AG08396 (cell line): Measurements from ENCODE around the gene HMOX2.

ENCODE experiments used
- DNase-seq: peaks from one replicate; pipeline ENCODE4 v3.0.0; 2012; ENCODE audit warnings: low spot score, mixed read lengths

Gene HMOX2

GRCh38 chr16:4505356-4506147 lies 29.4 kb downstream of the HMOX2 start:
- DNase-seq = no peak

- peak; percentile 76 for DNase-seq
Measured at GRCh38 chr16:4506450-4506849, 30.3 kb downstream of the HMOX2 start.

GRCh38 chr16:4507588-4508345 lies 31.6 kb downstream of the HMOX2 start:
- no peak for DNase-seq

GRCh38 chr16:4508806-4509205 lies 32.6 kb downstream of the HMOX2 start:
- DNase-seq = no peak

DNA sequence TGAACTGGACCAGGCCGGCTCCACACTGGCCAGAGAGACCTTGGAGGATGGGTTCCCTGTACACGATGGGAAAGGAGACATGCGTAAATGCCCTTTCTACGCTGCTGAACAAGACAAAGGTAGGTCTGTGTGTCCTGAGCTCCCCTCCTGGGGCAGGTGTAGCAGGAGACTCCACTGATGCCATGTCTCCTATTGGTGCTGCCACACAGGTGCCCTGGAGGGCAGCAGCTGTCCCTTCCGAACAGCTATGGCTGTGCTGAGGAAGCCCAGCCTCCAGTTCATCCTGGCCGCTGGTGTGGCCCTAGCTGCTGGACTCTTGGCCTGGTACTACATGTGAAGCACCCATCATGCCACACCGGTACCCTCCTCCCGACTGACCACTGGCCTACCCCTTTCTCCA lies 33.2 kb downstream of the HMOX2 start:
- no peak for DNase-seq

GRCh38 chr16:4510131-4510530 lies 33.9 kb downstream of the HMOX2 start:
- DNase-seq = no peak

DNA sequence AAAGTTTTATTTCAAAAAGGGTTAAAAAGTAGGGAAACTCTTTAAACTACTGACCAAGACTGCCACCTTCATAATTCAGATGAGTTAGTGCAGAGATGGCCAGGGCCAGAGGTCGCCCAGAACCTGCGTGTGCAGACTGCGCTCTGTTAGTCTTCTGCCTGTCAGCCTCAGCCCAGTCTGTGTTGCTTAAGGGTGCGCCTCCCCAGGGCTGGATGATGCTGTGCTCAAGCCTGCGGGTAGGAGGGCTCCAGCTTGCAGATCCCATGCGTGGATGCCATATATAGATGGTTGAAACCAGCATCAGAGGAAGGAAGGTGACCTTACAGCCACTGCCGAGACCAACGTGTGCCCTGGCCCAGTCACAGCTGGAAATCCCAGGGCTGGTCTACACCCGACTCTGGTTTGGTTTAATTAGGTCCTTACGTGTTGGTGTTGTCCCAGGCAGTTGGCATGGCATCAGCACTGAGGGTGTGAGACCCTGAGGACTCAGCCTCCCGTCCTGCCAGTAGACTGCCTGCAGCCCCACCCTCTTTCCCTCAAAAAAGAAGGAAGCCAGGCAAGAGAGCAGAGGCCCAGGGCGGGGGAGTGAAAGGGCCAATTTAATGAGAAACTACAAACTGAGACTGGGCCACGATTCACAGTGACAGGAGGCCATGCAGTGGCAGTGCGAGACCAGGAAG lies 34.7 kb downstream of the HMOX2 start:
- no peak for DNase-seq

DNA sequence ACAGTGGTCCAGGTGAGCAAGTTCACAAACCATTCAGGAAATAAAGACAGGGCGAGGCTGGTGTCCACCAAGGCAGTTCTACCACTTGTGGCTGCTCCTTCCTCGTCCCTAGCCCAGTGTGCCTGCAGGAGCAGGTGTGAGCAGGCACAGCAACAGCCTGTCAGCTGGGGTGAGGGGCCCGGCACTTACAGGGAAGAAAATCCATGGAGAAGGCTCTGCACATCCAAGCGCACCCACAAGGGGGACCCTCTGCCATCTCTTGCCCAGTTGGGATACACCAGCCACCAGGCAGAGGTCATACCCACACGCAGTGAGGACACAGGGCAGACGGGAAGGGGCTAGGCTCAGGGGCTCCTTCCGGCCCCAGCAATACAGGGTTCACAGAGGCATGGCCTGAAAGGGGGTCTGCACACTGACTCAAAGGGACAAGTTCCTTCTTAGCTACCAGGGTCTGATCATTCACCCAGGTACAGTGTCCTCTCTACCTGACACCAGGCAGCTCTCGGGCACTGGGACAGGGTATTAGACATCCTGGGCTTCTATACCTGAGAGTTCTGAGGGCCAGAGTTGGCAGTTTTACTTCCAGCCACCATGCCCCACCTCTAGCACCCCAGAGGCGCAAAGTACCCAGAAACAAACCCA lies 35.4 kb downstream of the HMOX2 start:
- peak; percentile 44 for DNase-seq

DNA sequence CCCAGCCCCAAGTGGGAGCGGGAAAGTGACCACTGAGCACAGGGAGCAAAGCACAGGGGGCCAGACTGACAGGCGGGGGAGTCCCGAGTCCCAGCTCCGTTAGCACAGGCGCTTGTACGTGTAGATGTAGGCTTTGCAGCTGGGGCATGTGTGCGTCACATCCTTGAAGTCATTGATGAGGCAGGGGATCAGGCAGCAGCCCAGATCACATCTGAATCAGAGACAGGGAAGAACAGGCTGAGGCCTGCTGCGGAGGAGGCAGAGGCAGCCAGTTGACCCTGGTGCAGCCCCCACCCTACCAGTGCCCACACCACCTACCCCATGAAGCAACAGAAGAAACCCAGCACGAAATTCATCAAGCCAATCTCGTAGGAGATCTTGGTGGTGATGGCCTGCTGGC lies 36.3 kb downstream of the HMOX2 start:
- no peak for DNase-seq

GRCh38 chr16:4513086-4513860 lies 37.1 kb downstream of the HMOX2 start:
- DNase-seq = no peak

- DNase-seq = no peak
Measured at GRCh38 chr16:4513881-4514280, 37.7 kb downstream of the HMOX2 start.

DNA sequence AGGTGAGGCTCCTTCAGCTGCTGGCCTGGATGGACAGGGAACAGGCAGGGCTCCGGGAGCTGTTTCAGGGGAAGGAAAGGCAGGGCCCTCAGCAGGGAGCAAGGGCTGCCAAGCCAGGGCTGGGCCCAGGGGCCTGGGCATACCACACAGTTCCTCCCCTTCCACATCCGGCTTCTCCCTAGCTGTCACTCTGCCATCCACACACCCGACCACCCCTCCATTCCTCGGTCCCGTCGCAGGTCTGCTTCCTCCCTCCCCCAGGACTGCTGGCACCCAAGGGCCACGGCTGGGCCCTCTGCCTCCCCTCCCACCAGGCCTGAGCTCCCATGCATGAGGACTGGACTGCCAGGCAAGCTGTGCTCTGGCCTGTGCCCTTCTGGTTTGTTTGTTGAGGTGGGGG lies 38.4 kb downstream of the HMOX2 start:
- no peak for DNase-seq

- no peak for DNase-seq
Measured at GRCh38 chr16:4515611-4516233, 39.5 kb downstream of the HMOX2 start.

DNA sequence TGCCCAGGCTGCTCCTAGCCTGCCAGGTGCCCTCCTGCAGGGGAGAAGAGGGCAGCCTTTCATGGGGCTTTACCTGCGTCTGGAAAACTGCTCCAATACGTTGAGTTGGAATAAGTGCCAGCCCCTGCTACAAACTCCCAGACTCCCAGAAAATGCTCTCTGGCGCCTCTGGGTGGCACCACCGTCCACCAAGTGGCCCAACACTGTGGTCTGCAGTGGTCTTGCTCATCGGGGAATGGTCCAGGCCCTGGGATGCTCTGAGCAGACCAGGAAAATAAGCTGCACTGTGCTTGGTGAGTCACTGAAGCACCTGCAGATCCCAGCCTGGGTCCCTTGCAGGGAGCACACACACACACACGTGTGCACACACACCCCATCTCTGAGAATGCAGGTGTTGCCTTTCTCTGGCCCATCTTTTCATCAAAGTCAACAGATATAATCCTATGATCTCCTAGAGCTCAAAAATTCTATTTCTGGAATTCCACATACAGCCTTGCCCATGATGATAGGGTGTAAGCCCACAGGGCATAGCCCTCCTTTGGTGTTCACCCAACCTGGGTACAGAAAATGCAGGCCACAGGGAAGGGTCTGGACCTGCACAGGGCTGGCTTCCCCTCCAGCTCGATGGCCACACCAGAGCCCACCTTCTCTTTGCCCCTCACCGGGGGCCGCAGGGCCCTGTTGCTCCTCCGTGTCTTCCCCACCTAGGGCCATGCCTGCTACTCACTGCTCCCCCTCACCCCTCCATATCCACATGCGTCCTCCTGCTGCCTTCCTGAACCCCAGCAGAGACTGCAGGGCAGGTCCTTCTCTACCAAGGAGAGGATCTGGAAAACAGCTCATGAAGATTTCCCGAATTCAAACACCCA lies 41.8 kb downstream of the HMOX2 start:
- DNase-seq = peak; percentile 55

DNA sequence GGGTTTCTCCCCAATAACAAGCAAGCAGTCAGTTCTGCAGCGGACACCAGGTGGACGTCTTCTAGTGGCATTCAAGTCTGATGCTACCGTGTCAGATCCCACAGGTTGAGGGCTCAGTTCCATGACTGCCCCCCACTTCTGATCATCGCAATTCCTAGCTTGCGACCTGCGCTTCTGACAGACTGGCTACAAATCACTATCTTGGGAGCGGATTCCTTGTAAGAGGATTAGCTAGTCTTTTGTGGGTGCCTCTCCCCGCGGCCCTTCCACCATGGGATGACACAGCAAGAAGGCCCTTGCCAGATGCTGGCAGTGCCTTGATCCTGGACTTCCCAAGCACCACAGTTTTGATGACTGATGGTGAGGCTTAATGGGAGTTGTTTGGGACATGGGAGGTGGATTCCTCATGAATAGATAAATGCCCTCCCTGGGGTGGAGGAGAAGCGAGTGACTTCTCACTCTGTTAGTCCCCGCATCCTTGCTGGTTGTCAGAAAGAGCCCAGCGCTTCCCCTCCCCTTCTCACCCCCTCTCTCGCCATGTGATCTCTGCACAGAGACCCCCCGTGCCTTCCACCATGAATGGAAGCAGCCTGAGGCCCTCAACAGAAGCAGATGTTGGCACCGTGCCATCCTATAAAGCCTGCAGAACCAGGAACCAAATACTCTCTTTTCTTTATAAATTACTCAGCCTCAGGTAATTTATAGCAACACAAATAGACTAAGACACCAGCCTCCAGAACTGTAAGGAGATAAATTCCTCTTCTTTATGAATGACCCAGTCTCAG lies 43.3 kb downstream of the HMOX2 start:
- DNase-seq = no peak

GRCh38 chr16:4520913-4521312 lies 44.7 kb downstream of the HMOX2 start:
- DNase-seq = no peak

GRCh38 chr16:4522051-4522581 lies 45.9 kb downstream of the HMOX2 start:
- DNase-seq = no peak

GRCh38 chr16:4523686-4524085 lies 47.5 kb downstream of the HMOX2 start:
- DNase-seq = no peak

- no peak for DNase-seq
Measured at GRCh38 chr16:4524571-4524970, 48.4 kb downstream of the HMOX2 start.
